ENCODE results near the gene ARHGAP21. TPM values are rescaled to one million over a fixed set of nuclear protein-coding genes. Genes with fewer than 3 reads are reported as not detected.
A peak's percentile ranks its signal among the peaks of the same experiment; 100 is the strongest.

The ARHGAP21 gene
- polyA plus RNA-seq, 1 donor (not counting 4 experiments of a cell fraction or from before 2014, with no cell fraction given), result 78.5 TPM

DNA sequence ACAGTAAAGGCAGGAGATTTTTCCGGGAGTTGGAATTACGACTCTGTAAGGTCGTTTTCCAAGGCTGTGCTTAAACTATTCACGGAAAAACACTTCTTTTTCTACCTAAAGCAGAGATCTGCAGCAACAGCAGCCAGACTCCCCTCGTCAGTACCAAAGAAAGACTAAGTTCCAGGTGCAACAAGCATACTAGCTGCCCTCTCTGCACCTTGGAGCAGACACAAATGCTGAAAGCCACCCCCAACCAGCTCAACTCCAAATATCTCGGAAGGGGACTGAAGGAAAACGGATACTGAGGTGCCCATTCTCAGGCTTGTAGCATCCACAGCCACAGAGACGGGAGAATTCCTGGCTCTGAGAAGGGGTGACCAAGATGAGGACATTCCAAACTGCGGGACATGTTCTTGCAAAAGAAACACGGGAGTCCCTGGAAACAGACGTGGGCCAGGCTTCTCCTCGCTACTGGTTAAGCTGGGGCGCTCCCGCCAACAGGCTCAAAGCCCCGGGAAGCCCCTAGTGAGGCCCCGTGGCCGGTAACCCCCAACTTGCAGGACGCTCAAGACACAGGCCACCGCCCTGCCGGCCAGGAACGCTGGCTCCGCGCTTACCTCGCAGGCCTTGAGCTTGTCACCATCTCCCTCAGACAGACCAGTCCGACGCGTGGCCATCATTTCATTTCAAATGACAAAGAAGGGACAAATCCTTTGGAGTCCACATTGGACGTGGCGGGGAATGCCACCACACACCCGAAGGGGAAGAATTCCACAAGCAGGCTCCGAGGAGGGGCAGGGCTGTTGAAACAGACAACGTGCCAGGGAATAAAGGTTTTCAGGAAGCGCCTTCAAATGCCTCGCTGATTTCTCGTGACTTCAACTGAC lies 2.2 kb downstream of the ARHGAP21 start:
- no peak for DNase-seq (ENCODE audit: low read depth, low spot score)
- dilution Hi-C loops (cut with MboI; ENCODE audit: extremely low pct_ligation_motif_present, low sequenced_read_pairs), result no loop called here
- Histone ChIP-seq H3K4me1 (ENCODE audit: control insufficient read depth, extremely low read depth, insufficient read depth, low read length) (peaks cover 42% of the 10 kb centered on the region), H3K27me3 (ENCODE audit: control insufficient read depth, extremely low read depth, insufficient read depth, low read length) (no peaks in the 10 kb centered on the region), H3K4me2 (ENCODE audit: control insufficient read depth, extremely low read depth, insufficient read depth, low read depth, low read length) (peak overlapping the region; percentile 70), H3K9me1 (ENCODE audit: control insufficient read depth, extremely low read depth, insufficient read depth, low read length) (no peaks in the 10 kb centered on the region), H3K27ac (ENCODE audit: control insufficient read depth, insufficient read depth, low read length) (peak overlapping the region; percentile 69), H3K4me3 (ENCODE audit: control insufficient read depth in 2 of 3, extremely low read depth in 1 of 3, insufficient read depth in 2 of 3, low read depth in 1 of 3, low read length in 3 of 3) (peak overlapping the region; percentile 66 to 76 (median 74)), H4K20me1 (ENCODE audit: control insufficient read depth, extremely low read depth, insufficient read depth, low read length) (peaks cover 3% of the 10 kb centered on the region), H2AFZ (ENCODE audit: control insufficient read depth, low read length) (no peak overlapping the region), H3K36me3 (ENCODE audit: control insufficient read depth in 2 of 2, extremely low read depth in 1 of 2, insufficient read depth in 2 of 2, low read length in 2 of 2) (peaks cover 7 to 11% of the 10 kb centered on the region in 2 experiments), H3K79me2 (ENCODE audit: control insufficient read depth, insufficient read depth, low read length) (peaks cover 66% of the 10 kb centered on the region), H3K9ac (ENCODE audit: control insufficient read depth, extremely low read depth, insufficient read depth, low read length) (peak overlapping the region; percentile 80), H3K9me3 (ENCODE audit: control insufficient read depth, low read depth, low read length) (no peaks in the 10 kb centered on the region)
- FAIRE-seq, result no peak
- no peak for TF ChIP-seq EZH2 (IDR thresholded peaks at IDR 0.05; ENCODE audit: low read length)

DNA sequence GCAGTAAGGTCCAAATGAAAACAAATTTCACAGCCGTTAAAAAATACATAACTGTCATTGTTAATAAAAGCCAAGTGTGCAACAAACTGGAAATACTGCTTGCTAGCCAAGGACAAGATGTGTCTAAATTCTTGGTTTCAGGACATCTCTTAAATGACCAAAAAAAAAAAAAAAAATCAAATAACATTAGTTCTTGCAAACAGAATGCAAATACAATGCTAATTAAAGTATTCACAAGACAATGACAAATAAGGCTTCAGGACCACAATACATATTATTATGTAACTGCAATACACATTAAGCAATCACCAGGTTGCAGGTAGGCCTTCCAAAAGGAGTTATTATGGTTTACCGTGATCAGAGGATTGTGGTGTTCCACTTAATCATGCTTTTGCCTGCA lies 3.6 kb downstream of the ARHGAP21 start:
- Histone ChIP-seq H3K4me3 (ENCODE audit: control insufficient read depth in 2 of 3, extremely low read depth in 1 of 3, insufficient read depth in 2 of 3, low read depth in 1 of 3, low read length in 3 of 3) (peak overlapping the region; percentile 66 to 76 (median 74)), H2AFZ (ENCODE audit: control insufficient read depth, low read length) (no peak overlapping the region), H3K9me3 (ENCODE audit: control insufficient read depth, low read depth, low read length) (no peaks in the 10 kb centered on the region), H3K27ac (ENCODE audit: control insufficient read depth, insufficient read depth, low read length) (peak overlapping the region; percentile 16), H3K79me2 (ENCODE audit: control insufficient read depth, insufficient read depth, low read length) (peaks cover 80% of the 10 kb centered on the region), H3K9ac (ENCODE audit: control insufficient read depth, extremely low read depth, insufficient read depth, low read length) (peak overlapping the region; percentile 80), H3K4me2 (ENCODE audit: control insufficient read depth, extremely low read depth, insufficient read depth, low read depth, low read length) (peak overlapping the region; percentile 70), H3K27me3 (ENCODE audit: control insufficient read depth, extremely low read depth, insufficient read depth, low read length) (no peaks in the 10 kb centered on the region), H3K4me1 (ENCODE audit: control insufficient read depth, extremely low read depth, insufficient read depth, low read length) (peaks cover 44% of the 10 kb centered on the region), H3K36me3 (ENCODE audit: control insufficient read depth in 2 of 2, extremely low read depth in 1 of 2, insufficient read depth in 2 of 2, low read length in 2 of 2) (peaks cover 7 to 11% of the 10 kb centered on the region in 2 experiments), H3K9me1 (ENCODE audit: control insufficient read depth, extremely low read depth, insufficient read depth, low read length) (no peaks in the 10 kb centered on the region), H4K20me1 (ENCODE audit: control insufficient read depth, extremely low read depth, insufficient read depth, low read length) (peaks cover 12% of the 10 kb centered on the region)
- TF ChIP-seq, protein P1, sequence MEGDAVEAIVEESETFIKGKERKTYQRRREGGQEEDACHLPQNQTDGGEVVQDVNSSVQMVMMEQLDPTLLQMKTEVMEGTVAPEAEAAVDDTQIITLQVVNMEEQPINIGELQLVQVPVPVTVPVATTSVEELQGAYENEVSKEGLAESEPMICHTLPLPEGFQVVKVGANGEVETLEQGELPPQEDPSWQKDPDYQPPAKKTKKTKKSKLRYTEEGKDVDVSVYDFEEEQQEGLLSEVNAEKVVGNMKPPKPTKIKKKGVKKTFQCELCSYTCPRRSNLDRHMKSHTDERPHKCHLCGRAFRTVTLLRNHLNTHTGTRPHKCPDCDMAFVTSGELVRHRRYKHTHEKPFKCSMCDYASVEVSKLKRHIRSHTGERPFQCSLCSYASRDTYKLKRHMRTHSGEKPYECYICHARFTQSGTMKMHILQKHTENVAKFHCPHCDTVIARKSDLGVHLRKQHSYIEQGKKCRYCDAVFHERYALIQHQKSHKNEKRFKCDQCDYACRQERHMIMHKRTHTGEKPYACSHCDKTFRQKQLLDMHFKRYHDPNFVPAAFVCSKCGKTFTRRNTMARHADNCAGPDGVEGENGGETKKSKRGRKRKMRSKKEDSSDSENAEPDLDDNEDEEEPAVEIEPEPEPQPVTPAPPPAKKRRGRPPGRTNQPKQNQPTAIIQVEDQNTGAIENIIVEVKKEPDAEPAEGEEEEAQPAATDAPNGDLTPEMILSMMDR (optimal IDR thresholded peaks at IDR 0.05 in 1 of 3, IDR thresholded peaks at IDR 0.05 in 1 of 3, conservative IDR thresholded peaks at IDR 0.05 in 1 of 3; ENCODE audit: extremely low read depth in 1 of 3, insufficient read depth in 2 of 3, low read length in 3 of 3), result no peak
- no peak for TF ChIP-seq EZH2 (IDR thresholded peaks at IDR 0.05; ENCODE audit: low read length)
- DNase-seq (ENCODE audit: low read depth, low spot score), result no peak
- dilution Hi-C loops (cut with MboI; ENCODE audit: extremely low pct_ligation_motif_present, low sequenced_read_pairs), result no loop called here
- FAIRE-seq, result no peak
